Coronary artery (tissue), 2 donors: ENCODE measurements around the gene KRTDAP.

Experiments used
- DNase-seq: peaks from one replicate; pipeline ENCODE4 v3.0.0-alpha.2; 2017; ENCODE audit warnings: low spot score
- H3K27ac ChIP-seq, 2 donors: fragments of 200-600 bp; sonication (generic); one replicate each; pipeline ENCODE4 v1.5.1; 2016 to 2019
- H3K4me3 ChIP-seq: fragments of 200-600 bp; sonication (generic); 2 replicates; pipeline ENCODE4 v1.5.1; 2016; ENCODE audit warnings: mild to moderate bottlenecking, moderate library complexity
- CTCF ChIP-seq: fragments of 200-600 bp; sonication (generic); IDR thresholded peaks from one replicate; pipeline ENCODE4 v1.5.1; 2019; ENCODE audit warnings: antibody characterized with exemption

Gene KRTDAP

GRCh38 chr19:35512831-35513627, 22.8 kb upstream of the KRTDAP start:
- no peak for TF ChIP-seq CTCF
- DNase-seq = no peak
- no peak overlapping the region for H3K27ac ChIP-seq
- H3K4me3 ChIP-seq = no peak overlapping the region

GRCh38 chr19:35511337-35511736, 21.1 kb upstream of the KRTDAP start:
- H3K4me3 ChIP-seq = no peak overlapping the region
- no peak for DNase-seq
- H3K27ac ChIP-seq = no peak overlapping the region
- TF ChIP-seq CTCF = no peak

GRCh38 chr19:35510626-35510964, 20.3 kb upstream of the KRTDAP start:
- DNase-seq = no peak
- Histone ChIP-seq H3K27ac (no peak overlapping the region), H3K4me3 (peak overlapping the region; percentile 62)
- peak; percentile 3 for TF ChIP-seq CTCF

- H3K4me3 ChIP-seq = peak overlapping the region; percentile 62
- peak overlapping the region; percentile 6 to 28 for H3K27ac ChIP-seq
- peak; percentile 92 for TF ChIP-seq CTCF
- DNase-seq = no peak
Measured at GRCh38 chr19:35509861-35510625, 19.8 kb upstream of the KRTDAP start.

- DNase-seq = no peak
- no peak for TF ChIP-seq CTCF
- Histone ChIP-seq H3K4me3 (peak overlapping the region; percentile 62), H3K27ac (peak overlapping the region in 1 of 2 donors; percentile 30)
Measured at GRCh38 chr19:35509018-35509652, 18.9 kb upstream of the KRTDAP start.

- no peak for DNase-seq
- H3K27ac ChIP-seq = no peak overlapping the region
- no peak for TF ChIP-seq CTCF
- H3K4me3 ChIP-seq = no peak overlapping the region
Measured at GRCh38 chr19:35508129-35508528, 17.9 kb upstream of the KRTDAP start.
